T-cell (primary cell): Measurements from ENCODE around the gene HOXA3. TPM values are rescaled to one million over a fixed set of nuclear protein-coding genes. Genes with fewer than 3 reads are reported as not detected.

Experiments
- ATAC-seq, 4 experiments: fragments of 200-7000 bp in 3 of 4; fragments of 150-1000 bp in 1 of 4; cut with Tn5 transposase; replicated peaks in 1 of 4; 1 replicate in 3 of 4; 2 replicates in 1 of 4; pipeline ENCODE4 v1.10.0; 2021; ENCODE audit warnings: moderate library complexity in 3 of 4, mild to moderate bottlenecking in 2 of 4, moderate number of reproducible peaks in 1 of 4
- CTCF ChIA-PET, 2 donors: fragments of 300-600 bp; sonication (Branson Sonifier 250); formaldehyde crosslinking; loops; one replicate each; lab custom pipeline; 2022; ENCODE audit warnings: antibody characterized with exemption in 2 of 2; lab: Charles Lee
- POLR2A ChIA-PET, 2 donors: fragments of 300-600 bp; sonication (Branson Sonifier 250); formaldehyde crosslinking; loops; one replicate each; lab custom pipeline; 2022; ENCODE audit warnings: antibody characterized with exemption in 2 of 2; lab: Charles Lee
- DNase-seq, 35 experiments: peaks; one replicate each; pipeline versions ENCODE4 v3.0.0 to v3.0.0-alpha.2; 2013 to 2023
- H3K27ac ChIP-seq: one replicate; pipeline ENCODE4 v1.5.1; 2013; ENCODE audit warnings: low read length
- H3K27me3 ChIP-seq, 2 experiments: replicated peaks in 1 of 2; 1 replicate in 1 of 2; 2 replicates in 1 of 2; pipeline versions ENCODE4 v1.6.1 to v1.7.0; 2013; ENCODE audit warnings: low read length in 1 of 2, mixed read lengths in 1 of 2; ENCODE audit not compliant: control insufficient read depth in 2 of 2, insufficient read depth in 2 of 2; ENCODE audit errors: extremely low read depth in 1 of 2
- H3K36me3 ChIP-seq, 2 donors: 1 replicate in 1 of 2; 2 replicates in 1 of 2; pipeline versions ENCODE4 v1.6.1 to v1.7.0; 2013; ENCODE audit warnings: low read length in 1 of 2; ENCODE audit not compliant: control insufficient read depth in 2 of 2, insufficient read depth in 1 of 2; ENCODE audit errors: extremely low read depth in 1 of 2
- H3K4me1 ChIP-seq, 2 experiments: 1 replicate in 1 of 2; 2 replicates in 1 of 2; pipeline versions ENCODE4 v1.6.1 to v1.7.0; 2013; ENCODE audit warnings: low read length in 2 of 2, mixed read lengths in 1 of 2; ENCODE audit not compliant: insufficient read depth in 2 of 2, control insufficient read depth in 1 of 2; ENCODE audit errors: extremely low read depth in 1 of 2
- H3K4me3 ChIP-seq, 2 donors: 1 replicate in 1 of 2; 2 replicates in 1 of 2; pipeline versions ENCODE4 v1.5.1 to v1.7.0; 2013; ENCODE audit warnings: mild to moderate bottlenecking in 2 of 2, low read length in 1 of 2, moderate library complexity in 1 of 2; ENCODE audit not compliant: control insufficient read depth in 1 of 2; ENCODE audit errors: extremely low read depth in 1 of 2
- H3K9me3 ChIP-seq: 2 replicates; pipeline ENCODE4 v1.7.0; 2013
- H3K27ac Mint-ChIP-seq, 2 donors: one replicate each; pipeline ENCODE4 v1.8.0; 2020 to 2021; ENCODE audit warnings: mild to moderate bottlenecking in 2 of 2, mixed read lengths in 2 of 2
- H3K27me3 Mint-ChIP-seq, 2 donors: one replicate each; pipeline ENCODE4 v1.8.0; 2021 to 2022; ENCODE audit warnings: mixed read lengths in 2 of 2
- H3K36me3 Mint-ChIP-seq: one replicate; pipeline ENCODE4 v1.8.0; 2021; ENCODE audit warnings: mixed read lengths
- H3K4me1 Mint-ChIP-seq, 3 donors: one replicate each; pipeline ENCODE4 v1.8.0; 2020 to 2022; ENCODE audit warnings: mixed read lengths in 3 of 3, mild to moderate bottlenecking in 1 of 3
- H3K4me3 Mint-ChIP-seq, 3 donors: one replicate each; pipeline ENCODE4 v1.8.0; 2020 to 2022; ENCODE audit warnings: mild to moderate bottlenecking in 3 of 3, mixed read lengths in 3 of 3, moderate library complexity in 3 of 3
- H3K9me3 Mint-ChIP-seq, 3 donors: one replicate each; pipeline ENCODE4 v1.8.0; 2020 to 2022; ENCODE audit warnings: mixed read lengths in 3 of 3
- WGBS: methylation state at CpG from one replicate; pipeline ENCODE4 v1.1.5; 2013; ENCODE audit warnings: missing lambda C conversion rate; ENCODE audit not compliant: insufficient coverage; 5-methylcytosine and 5-hydroxymethylcytosine counted together
- total RNA-seq, 35 experiments: library from RNA in 6 of 35; stranded (reverse) in 6 of 35; fragments of 120-200 nt in 1 of 35; gene quantifications; one replicate each; pipeline versions ENCODE4 v1.2.1 to v1.2.4 and lab custom pipeline; 2013 to 2026

The HOXA3 gene
- total RNA-seq, 5 donors from 2014 or later (not counting 1 experiment from before 2014, with no cell fraction given) = 0.79 to 1.4 TPM; not detected in 3

GRCh38 chr7:27097686-27098577 is 54.5 kb downstream of the HOXA3 start:
- Histone ChIP-seq H3K36me3 (no peaks in the 10 kb centered on the region), H3K4me3 (no peak overlapping the region), H3K9me3 (no peaks in the 10 kb centered on the region), H3K27me3 (peaks cover 9 to 59% of the 10 kb centered on the region in 2 experiments), H3K4me1 (peaks cover 6 to 45% of the 10 kb centered on the region in 2 experiments), H3K27ac (no peak overlapping the region)
- no peaks in the 10 kb centered on the region for H3K9me3 Mint-ChIP-seq
- WGBS = 64% methylated on average over 19 of the region's 35 CpGs
- ATAC-seq (no peak), DNase-seq (no peak)
- H3K4me3 Mint-ChIP-seq = peak overlapping the region; percentile 81 to 92 (median 83)
- H3K4me1 Mint-ChIP-seq = peaks cover 30 to 49% (median 41%) of the 10 kb centered on the region in 3 donors
- peaks cover 24% of the 10 kb centered on the region for H3K36me3 Mint-ChIP-seq
- peaks cover 58 to 83% of the 10 kb centered on the region in 2 donors for H3K27me3 Mint-ChIP-seq
- POLR2A ChIA-PET = no interaction called here
- no peak overlapping the region for H3K27ac Mint-ChIP-seq
- CTCF ChIA-PET = interaction anchor here in 1 of 2 donors (1.4 kb wide), 1 partner anchor 53 kb away, joined by 3 read pairs; no protein-coding TSS in a partner anchor

- Mint-ChIP-seq H3K4me3 (peak overlapping the region; percentile 81 to 92 (median 83)), H3K4me1 (peaks cover 28 to 40% (median 33%) of the 10 kb centered on the region in 3 donors), H3K36me3 (peaks cover 24% of the 10 kb centered on the region), H3K9me3 (no peaks in the 10 kb centered on the region), H3K27me3 (peaks cover 60 to 84% of the 10 kb centered on the region in 2 donors), H3K27ac (peak overlapping the region in 1 of 2 donors; percentile 55)
- H3K36me3 ChIP-seq = no peaks in the 10 kb centered on the region
- POLR2A ChIA-PET = interaction anchor here in 1 of 2 donors (0.7 kb wide), 1 partner anchor 34 kb away, joined by 3 read pairs; the partner anchor contains the start of gene HOXA4
- 0% methylated on average over 2 of the region's 41 CpGs for WGBS
- peak in 1 of 4 experiments; percentile 4 for ATAC-seq
- DNase-seq = peak in 1 of 35 experiments; percentile 19
- H3K4me1 ChIP-seq = peaks cover 6 to 37% of the 10 kb centered on the region in 2 experiments
- CTCF ChIA-PET = interaction anchor here (0.6 to 1.4 kb wide), 4 partner anchors 44 to 66 kb away, joined by 3 to 5 read pairs (median 3); no protein-coding TSS in a partner anchor
- H3K4me3 ChIP-seq = peak overlapping the region; percentile 80 to 90
- H3K27me3 ChIP-seq = peaks cover 9 to 52% of the 10 kb centered on the region in 2 experiments
- no peaks in the 10 kb centered on the region for H3K9me3 ChIP-seq
- no peak overlapping the region for H3K27ac ChIP-seq
These were observed 55.4 kb downstream of the HOXA3 start for GRCh38 chr7:27096768-27097514.

GRCh38 chr7:27095897-27096767 is 56.3 kb downstream of the HOXA3 start, which contains the start of gene HOXA1:
Gene HOXA1, minus strand, starts transcription at chr7:27096000. Its CDS starts 88 bp downstream, at chr7:27095912.
- Histone ChIP-seq H3K27me3 (peaks cover 11 to 45% of the 10 kb centered on the region in 2 experiments), H3K4me3 (peak within 1 kb of the TSS; percentile 80 to 90), H3K9me3 (no peaks in the 10 kb centered on the region), H3K36me3 (no peaks in the 10 kb centered on the region), H3K4me1 (peaks cover 6 to 34% of the 10 kb centered on the region in 2 experiments), H3K27ac (no peak within 1 kb of the TSS)
- WGBS = under 1% methylated on average over 31 of the region's 68 CpGs
- ChIA-PET POLR2A (interaction anchor here in 1 of 2 donors (0.7 kb wide), 1 partner anchor 35 kb away, joined by 3 read pairs; the partner anchor contains the start of gene HOXA4), CTCF (interaction anchor here (0.7 to 1.4 kb wide), 4 partner anchors 55 to 67 kb away, joined by 3 read pairs; no protein-coding TSS in a partner anchor)
- H3K9me3 Mint-ChIP-seq = no peaks in the 10 kb centered on the region
- peaks cover 21% of the 10 kb centered on the region for H3K36me3 Mint-ChIP-seq
- peak; percentile 85 to 94 (median 87) for ATAC-seq
- peak within 1 kb of the TSS in 1 of 2 donors; percentile 49 for H3K27ac Mint-ChIP-seq
- peaks cover 29 to 37% (median 31%) of the 10 kb centered on the region in 3 donors for H3K4me1 Mint-ChIP-seq
- peaks cover 62 to 84% of the 10 kb centered on the region in 2 donors for H3K27me3 Mint-ChIP-seq
- DNase-seq = peak; percentile 23 to 84 (median 66)
- peak within 1 kb of the TSS; percentile 81 to 92 (median 83) for H3K4me3 Mint-ChIP-seq

DNA sequence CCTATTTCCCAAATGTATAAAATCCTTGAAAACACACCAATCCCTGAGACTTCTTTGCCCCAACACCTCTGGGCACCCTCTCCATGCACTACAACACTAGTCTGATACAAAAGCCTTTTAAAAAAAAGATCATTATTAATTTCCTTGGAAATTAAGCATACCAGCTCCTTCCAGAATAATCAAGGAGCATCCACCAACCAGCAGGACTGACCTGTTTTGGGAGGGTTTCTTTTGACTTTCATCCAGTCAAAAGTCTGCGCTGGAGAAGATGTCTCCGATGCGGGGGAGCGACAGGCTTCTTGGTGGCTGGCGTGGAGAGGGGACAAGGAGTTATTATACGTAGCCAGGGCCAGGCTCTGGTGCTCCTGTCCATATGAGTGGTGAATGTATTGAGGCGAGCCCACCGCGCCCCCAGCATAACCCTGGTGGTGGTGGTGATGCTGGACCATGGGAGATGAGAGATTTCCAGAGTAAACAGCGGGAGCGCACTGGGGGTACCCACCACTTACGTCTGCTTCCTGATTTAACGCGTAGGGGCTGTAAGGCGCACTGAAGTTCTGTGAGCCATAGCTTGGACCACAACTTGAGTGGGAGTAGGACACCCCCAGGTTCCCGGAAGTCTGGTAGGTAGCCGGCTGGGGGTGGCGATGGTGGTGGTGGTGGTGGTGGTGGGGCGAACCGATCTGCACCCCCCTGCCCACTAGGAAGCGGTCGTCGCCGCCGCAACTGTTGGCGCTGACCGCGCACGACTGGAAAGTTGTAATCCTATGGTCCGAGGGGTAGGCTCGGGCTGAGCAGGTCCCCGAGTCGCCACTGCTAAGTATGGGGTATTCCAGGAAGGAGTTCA is 57.1 kb downstream of the HOXA3 start:
- CTCF ChIA-PET = interaction anchor here (0.6 to 0.7 kb wide), 2 partner anchors 34 to 60 kb away, joined by 3 read pairs; no protein-coding TSS in a partner anchor
- Histone ChIP-seq H3K27ac (no peak overlapping the region), H3K4me1 (peaks cover 6 to 34% of the 10 kb centered on the region in 2 experiments), H3K36me3 (no peaks in the 10 kb centered on the region), H3K9me3 (no peaks in the 10 kb centered on the region), H3K27me3 (peaks cover 14 to 40% of the 10 kb centered on the region in 2 experiments), H3K4me3 (peak overlapping the region; percentile 80 to 90)
- ATAC-seq (peak in 3 of 4 experiments; percentile 5 to 18 (median 11)), DNase-seq (peak in 2 of 35 experiments; percentile 4 to 24)
- POLR2A ChIA-PET = no interaction called here
- Mint-ChIP-seq H3K27me3 (peaks cover 69 to 83% of the 10 kb centered on the region in 2 donors), H3K4me1 (peaks cover 29 to 37% (median 31%) of the 10 kb centered on the region in 3 donors), H3K36me3 (peaks cover 16% of the 10 kb centered on the region), H3K9me3 (no peaks in the 10 kb centered on the region), H3K27ac (peak overlapping the region in 1 of 2 donors; percentile 49), H3K4me3 (peak overlapping the region; percentile 81 to 92 (median 83))
- WGBS = 16% methylated on average over 14 of the region's 33 CpGs
